ENCODE data around the gene CTBP1. TPM values are rescaled to one million over a fixed set of nuclear protein-coding genes. Genes with fewer than 3 reads are reported as not detected.

Gene CTBP1
- total and polyA plus RNA-seq, 2 of the 8 experiments (the other 6 are each of a cell fraction or from before 2014, with no cell fraction given) = 128 to 185 TPM

DNA sequence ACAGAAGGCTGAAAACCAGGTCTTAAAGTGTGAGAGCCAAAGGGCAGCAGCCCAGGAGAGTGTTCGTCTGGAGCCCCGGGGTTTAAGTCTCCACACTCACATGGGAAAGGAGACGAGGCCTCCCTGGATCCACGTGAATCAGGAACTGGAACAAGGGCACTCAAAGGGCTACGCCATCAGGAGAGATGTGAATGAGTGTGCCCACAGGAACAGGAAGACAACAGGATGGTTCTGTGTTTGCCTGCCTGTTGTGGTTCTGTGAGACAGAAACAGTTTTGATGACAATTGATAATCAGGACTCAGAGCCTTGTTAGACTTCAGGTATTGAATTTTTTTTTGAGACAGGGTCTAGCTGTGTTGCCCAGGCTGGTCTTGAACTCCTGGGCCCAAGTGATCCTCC is 4.9 kb upstream of the CTBP1 start:
- FAIRE-seq = no peak
- H3K27me3 ChIP-seq (replicated peaks in 1 of 4; ENCODE audit: control insufficient read depth in 3 of 4, extremely low read depth in 1 of 4, insufficient read depth in 3 of 4, low read length in 3 of 4) = peaks cover 0 to 2% (median 0%) of the 10 kb centered on the region in 4 experiments; a peak in 2 of 7 replicates
- CTCF ChIA-PET (ENCODE audit: partially characterized antibody) = interaction anchor here (1.2 to 5.0 kb wide), 2 partner anchors 14 to 100 kb away, joined by 3 to 32 read pairs; no protein-coding TSS in a partner anchor
- H2BK20ac ChIP-seq (ENCODE audit: low read length) = no peak overlapping the region
- peaks cover 38 to 42% of the 10 kb centered on the region in 2 experiments for H3K9me3 ChIP-seq (ENCODE audit: insufficient read depth in 2 of 2, low read depth in 1 of 2, low read length in 1 of 2)
- no peak overlapping the region for H2AFZ ChIP-seq (ENCODE audit: low read length)
- no peak overlapping the region for H3K23ac ChIP-seq (ENCODE audit: insufficient read length)
- no peak overlapping the region for H4K5ac ChIP-seq (ENCODE audit: insufficient read length, low read depth, low read length)
- H3K14ac ChIP-seq (ENCODE audit: insufficient read length) = no peak overlapping the region
- H2BK120ac ChIP-seq (replicated peaks; ENCODE audit: low read depth, low read length) = no peak overlapping the region
- no peak overlapping the region for H3K4me3 ChIP-seq (ENCODE audit: extremely low read depth in 1 of 4, insufficient read depth in 2 of 4, low read depth in 3 of 4, low read length in 4 of 4)
- 81% methylated on average over 5 of the region's 5 CpGs; no CpG with 5 or more reads in 1 of the 2 experiments for WGBS, 2 experiments (ENCODE audit: extremely low coverage in 1 of 2, insufficient coverage in 1 of 2, insufficient read length in 1 of 2, insufficient replicate concordance in 2 of 2, low coverage in 1 of 2, low lambda C conversion rate in 2 of 2, missing lambda C conversion rate in 1 of 2)
- no peak overlapping the region for H2AK5ac ChIP-seq (ENCODE audit: low read depth, low read length)
- peaks cover 0 to 20% (median 6%) of the 10 kb centered on the region in 4 experiments; a peak in 3 of 8 replicates for H3K36me3 ChIP-seq (ENCODE audit: control insufficient read depth in 2 of 4, insufficient read depth in 4 of 4, low read length in 3 of 4)
- no peaks in the 10 kb centered on the region for H3K79me2 ChIP-seq (ENCODE audit: control insufficient read depth in 1 of 2, insufficient read depth in 2 of 2, low read length in 2 of 2)
- H3K56ac ChIP-seq (replicated peaks; ENCODE audit: insufficient read length, low read depth, low read length) = no peak overlapping the region
- no peak overlapping the region for H3K9ac ChIP-seq (replicated peaks in 1 of 4; ENCODE audit: extremely low read depth in 1 of 4, low read depth in 3 of 4, low read length in 3 of 4)
- H4K91ac ChIP-seq (replicated peaks; ENCODE audit: insufficient read length, low read length) = no peak overlapping the region
- no peak overlapping the region for H3K27ac ChIP-seq (ENCODE audit: low read depth, low read length)
- H2BK12ac ChIP-seq (ENCODE audit: low read depth, low read length) = no peak overlapping the region
- H4K20me1 ChIP-seq (replicated peaks in 1 of 2; ENCODE audit: control insufficient read depth in 1 of 2, insufficient read depth in 2 of 2, low read length in 2 of 2) = no peaks in the 10 kb centered on the region
- no peak overlapping the region for H2BK15ac ChIP-seq (ENCODE audit: low read length)
- H3K79me1 ChIP-seq (ENCODE audit: low read depth, low read length) = no peaks in the 10 kb centered on the region
- H3K4me2 ChIP-seq (ENCODE audit: insufficient read depth in 1 of 2, low read depth in 2 of 2, low read length in 2 of 2) = no peak overlapping the region
- H4K8ac ChIP-seq (ENCODE audit: extremely low read depth, insufficient read depth, low read length) = no peak overlapping the region
- POLR2A ChIA-PET (ENCODE audit: partially characterized antibody) = no interaction called here
- H3K4me1 ChIP-seq (replicated peaks in 1 of 4; ENCODE audit: control insufficient read depth in 3 of 4, insufficient read depth in 4 of 4, low read length in 3 of 4) = peaks cover 0 to 6% (median 3%) of the 10 kb centered on the region in 4 experiments; a peak in 2 of 7 replicates
- DNase-seq (ENCODE audit: low read depth in 1 of 2, low spot score in 2 of 2) = no peak
- no peak overlapping the region for H3K18ac ChIP-seq (ENCODE audit: extremely low read depth, low read length)
- H2BK5ac ChIP-seq (ENCODE audit: low read depth, low read length) = no peak overlapping the region
- H3K4ac ChIP-seq (replicated peaks; ENCODE audit: insufficient read length, low read depth, low read length) = no peak overlapping the region
- peaks cover 6% of the 10 kb centered on the region; the same call in 1 of the 2 replicates for H3K23me2 ChIP-seq (ENCODE audit: low read depth, low read length)
